PFSK-1 (cell line): ENCODE data around the gene STK24.

Experiments used
- FOXP2 ChIP-seq: optimal IDR thresholded peaks from 2 replicates; pipeline ENCODE3; 2011; ENCODE audit warnings: borderline replicate concordance, control low read depth, inconsistent platforms; ENCODE audit not compliant: insufficient read depth; ENCODE audit errors: extremely low read length, extremely low read depth
- POLR2AphosphoS5 ChIP-seq: IDR thresholded peaks from 2 replicates; pipeline ENCODE4 v1.6.1; 2012; ENCODE audit warnings: low read depth, mild to moderate bottlenecking, control low read depth, low read length, moderate library complexity
- SIN3A ChIP-seq: IDR thresholded peaks from 2 replicates; pipeline ENCODE4 v1.6.1; 2012; ENCODE audit warnings: mild to moderate bottlenecking, low read length, moderate library complexity, borderline replicate concordance; ENCODE audit not compliant: insufficient read depth
- TAF1 ChIP-seq: IDR thresholded peaks from 2 replicates; pipeline ENCODE4 v1.6.1; 2012; ENCODE audit warnings: low read length, control low read depth, borderline replicate concordance; ENCODE audit not compliant: insufficient read depth
- TF ChIP-seq, protein P1 (sequence below), 2 experiments: IDR thresholded peaks; 2 replicates each; pipeline versions ENCODE4 v1.6.1 to v1.8.0; 2011 to 2012; ENCODE audit warnings: low read depth in 2 of 2, low read length in 2 of 2, control low read depth in 1 of 2, inconsistent platforms in 1 of 2, mild to moderate bottlenecking in 1 of 2, moderate library complexity in 1 of 2; ENCODE audit not compliant: insufficient read depth in 1 of 2

STK24 gene

DNA sequence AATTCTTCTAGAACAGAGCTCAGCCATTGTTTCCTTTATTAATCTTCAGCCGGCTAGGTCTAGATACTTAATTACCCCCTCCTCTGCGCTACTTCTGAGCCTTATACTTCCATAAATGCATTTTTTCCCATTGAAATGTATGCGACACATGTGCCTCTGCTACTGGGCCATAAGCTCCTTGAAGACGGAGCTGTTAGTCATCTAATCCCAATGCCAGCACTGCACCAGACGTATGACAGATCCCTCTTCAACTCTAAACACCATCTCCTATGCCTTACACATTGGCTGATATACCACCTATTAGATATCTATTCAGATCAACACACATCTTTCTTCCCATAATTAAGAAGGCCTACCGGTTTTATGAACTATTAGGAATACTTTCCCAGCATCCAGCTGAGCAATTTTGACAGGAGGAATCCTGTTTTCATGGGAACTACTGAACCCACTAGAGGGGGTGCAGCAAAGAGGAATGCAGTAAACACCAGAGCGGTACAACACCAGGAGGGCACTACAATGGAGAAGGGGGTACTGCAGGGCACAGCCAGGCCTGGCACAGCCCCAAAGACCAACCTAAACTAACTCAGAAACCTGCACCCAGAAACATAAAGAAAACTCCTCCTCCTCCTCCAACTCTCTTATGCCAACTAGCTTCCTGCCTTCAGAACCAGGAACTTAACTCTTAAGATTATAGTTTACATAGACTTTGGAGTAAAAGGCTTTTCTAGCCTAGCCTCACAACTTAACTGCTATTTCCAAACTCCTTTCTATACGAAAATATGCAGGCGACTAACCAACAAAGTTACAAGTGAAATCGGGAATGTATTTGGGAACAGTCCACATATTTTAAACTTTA lies 18.7 kb downstream of the STK24 start:
- no peak for TF ChIP-seq POLR2AphosphoS5
- TF ChIP-seq TAF1 = no peak
- TF ChIP-seq SIN3A = no peak
- TF ChIP-seq, protein P1, sequence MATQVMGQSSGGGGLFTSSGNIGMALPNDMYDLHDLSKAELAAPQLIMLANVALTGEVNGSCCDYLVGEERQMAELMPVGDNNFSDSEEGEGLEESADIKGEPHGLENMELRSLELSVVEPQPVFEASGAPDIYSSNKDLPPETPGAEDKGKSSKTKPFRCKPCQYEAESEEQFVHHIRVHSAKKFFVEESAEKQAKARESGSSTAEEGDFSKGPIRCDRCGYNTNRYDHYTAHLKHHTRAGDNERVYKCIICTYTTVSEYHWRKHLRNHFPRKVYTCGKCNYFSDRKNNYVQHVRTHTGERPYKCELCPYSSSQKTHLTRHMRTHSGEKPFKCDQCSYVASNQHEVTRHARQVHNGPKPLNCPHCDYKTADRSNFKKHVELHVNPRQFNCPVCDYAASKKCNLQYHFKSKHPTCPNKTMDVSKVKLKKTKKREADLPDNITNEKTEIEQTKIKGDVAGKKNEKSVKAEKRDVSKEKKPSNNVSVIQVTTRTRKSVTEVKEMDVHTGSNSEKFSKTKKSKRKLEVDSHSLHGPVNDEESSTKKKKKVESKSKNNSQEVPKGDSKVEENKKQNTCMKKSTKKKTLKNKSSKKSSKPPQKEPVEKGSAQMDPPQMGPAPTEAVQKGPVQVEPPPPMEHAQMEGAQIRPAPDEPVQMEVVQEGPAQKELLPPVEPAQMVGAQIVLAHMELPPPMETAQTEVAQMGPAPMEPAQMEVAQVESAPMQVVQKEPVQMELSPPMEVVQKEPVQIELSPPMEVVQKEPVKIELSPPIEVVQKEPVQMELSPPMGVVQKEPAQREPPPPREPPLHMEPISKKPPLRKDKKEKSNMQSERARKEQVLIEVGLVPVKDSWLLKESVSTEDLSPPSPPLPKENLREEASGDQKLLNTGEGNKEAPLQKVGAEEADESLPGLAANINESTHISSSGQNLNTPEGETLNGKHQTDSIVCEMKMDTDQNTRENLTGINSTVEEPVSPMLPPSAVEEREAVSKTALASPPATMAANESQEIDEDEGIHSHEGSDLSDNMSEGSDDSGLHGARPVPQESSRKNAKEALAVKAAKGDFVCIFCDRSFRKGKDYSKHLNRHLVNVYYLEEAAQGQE (IDR thresholded peaks at IDR 0.05; ENCODE audit: insufficient read depth in 1 of 2, low read depth in 2 of 2, low read length in 2 of 2) = no peak
- no peak for TF ChIP-seq FOXP2

GRCh38 chr13:98556968-98557631 lies 19.8 kb downstream of the STK24 start:
- no peak for TF ChIP-seq TAF1
- no peak for TF ChIP-seq POLR2AphosphoS5
- no peak for TF ChIP-seq SIN3A
- TF ChIP-seq, protein P1 (IDR thresholded peaks at IDR 0.05; ENCODE audit: insufficient read depth in 1 of 2, low read depth in 2 of 2, low read length in 2 of 2) = no peak
- no peak for TF ChIP-seq FOXP2

DNA sequence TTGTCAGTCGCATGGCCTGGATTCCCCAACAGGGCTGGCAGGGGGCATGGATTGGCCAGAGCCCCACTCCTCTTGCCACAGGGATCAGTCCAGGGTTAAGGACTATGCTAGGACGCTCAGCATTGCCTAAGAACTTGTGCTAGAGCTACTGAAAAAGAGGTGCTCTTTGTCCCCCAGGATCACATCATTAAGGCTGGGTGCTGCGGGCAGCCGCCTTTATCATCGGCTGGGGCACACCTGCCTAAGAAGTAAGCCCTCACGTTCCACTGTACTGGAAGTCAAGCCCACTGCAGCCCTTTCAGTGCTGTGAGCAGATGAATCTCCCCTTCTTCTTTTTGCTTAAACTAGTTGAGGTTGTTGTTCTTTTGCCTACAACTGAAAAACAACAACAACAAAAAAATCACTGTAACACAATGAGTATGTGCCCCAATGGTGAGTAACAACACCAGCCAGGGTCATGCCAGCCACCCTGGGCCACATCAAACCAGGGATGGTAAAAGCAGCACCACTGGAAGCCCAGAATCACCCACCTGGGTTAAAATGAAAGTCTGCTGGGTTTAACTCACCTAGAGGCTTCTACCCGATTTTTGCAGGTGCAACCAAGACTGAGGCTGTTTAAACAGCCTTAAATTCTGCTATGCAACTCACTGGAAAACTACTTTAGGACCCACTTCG lies 20.6 kb downstream of the STK24 start:
- TF ChIP-seq FOXP2 (no peak), SIN3A (no peak), POLR2AphosphoS5 (no peak), TAF1 (no peak)
- TF ChIP-seq, protein P1 (IDR thresholded peaks at IDR 0.05; ENCODE audit: insufficient read depth in 1 of 2, low read depth in 2 of 2, low read length in 2 of 2) = no peak

DNA sequence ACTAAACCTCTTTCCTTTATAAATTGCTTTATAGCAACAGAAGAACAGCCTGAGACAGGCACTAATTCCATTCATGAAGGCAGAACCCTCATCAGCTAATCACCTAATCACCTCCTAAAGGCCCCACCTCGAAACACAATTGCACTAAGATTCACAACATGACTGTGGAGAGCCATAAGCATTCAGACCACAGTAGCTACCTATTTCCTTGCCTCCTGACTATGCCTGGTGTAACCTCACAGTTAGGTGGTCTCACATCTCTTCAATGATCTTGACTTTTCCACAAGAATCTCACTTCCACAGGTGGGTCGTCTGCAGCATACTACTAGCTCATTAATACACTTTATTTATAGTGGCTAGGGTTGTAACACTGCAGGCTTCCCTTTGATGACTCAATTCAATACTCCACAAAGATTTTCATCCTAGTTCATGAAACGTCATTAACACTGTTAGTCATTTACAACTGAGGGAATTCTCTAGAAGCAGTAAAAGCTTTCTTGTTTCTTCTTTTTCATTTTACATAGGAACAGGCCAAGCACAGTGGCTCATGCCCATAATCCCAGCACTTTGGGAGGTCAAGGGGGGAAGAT lies 27.1 kb downstream of the STK24 start:
- TF ChIP-seq, protein P1 (IDR thresholded peaks at IDR 0.05; ENCODE audit: insufficient read depth in 1 of 2, low read depth in 2 of 2, low read length in 2 of 2) = no peak
- TF ChIP-seq POLR2AphosphoS5 (no peak), TAF1 (no peak), SIN3A (no peak), FOXP2 (no peak)
